GM04503 (cell line): ENCODE measurements around the gene SRGAP1.
"Not testable (repeated sequence)": the region's sequence is repeated elsewhere in the genome, so short reads cannot be mapped to it uniquely, and the experiment has no call there.

Experiments
- DNase-seq: peaks from one replicate; pipeline ENCODE4 v3.0.0-alpha.2; 2012; ENCODE audit warnings: low read depth

The SRGAP1 gene

DNA sequence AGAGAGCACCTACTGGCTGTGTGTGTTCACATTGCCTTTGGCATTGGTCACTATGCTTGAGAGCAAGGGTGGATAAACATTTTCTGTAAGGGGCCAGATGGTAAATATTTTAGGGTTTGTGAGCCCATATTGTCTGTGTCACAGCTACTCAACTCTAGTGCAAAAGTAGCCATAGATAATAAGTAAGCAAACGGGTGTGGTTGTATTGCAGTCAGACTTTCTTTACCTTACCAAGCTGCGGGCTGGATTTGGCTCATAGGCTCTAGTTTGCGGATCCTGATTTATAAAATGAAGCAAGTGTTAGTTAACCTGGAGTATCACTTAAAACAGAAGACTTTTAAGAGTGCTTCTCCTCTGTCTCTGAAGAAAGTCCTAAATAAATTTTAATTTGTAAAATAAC lies 208.6 kb downstream of the SRGAP1 start:
- DNase-seq = no peak

DNA sequence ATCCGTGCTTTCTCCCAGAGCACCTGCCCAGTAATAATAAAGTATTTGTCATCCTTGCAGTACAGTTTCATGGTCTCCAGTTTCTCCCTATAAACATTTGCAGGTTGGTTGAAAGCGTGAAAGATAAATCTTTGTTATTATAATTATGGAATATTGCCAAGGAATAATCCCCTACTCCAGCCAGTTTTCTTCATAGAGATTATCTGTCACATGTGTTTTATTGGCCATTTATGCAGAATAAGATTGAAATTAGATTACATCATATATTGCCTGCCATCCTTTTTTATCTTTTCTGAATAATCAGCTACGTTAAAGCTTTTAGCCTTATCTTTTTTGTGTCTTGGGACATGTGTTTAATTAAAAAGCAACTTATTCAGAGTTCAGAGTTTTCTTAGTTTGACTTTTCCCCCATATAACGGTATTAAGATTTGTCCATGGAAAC lies 209.6 kb downstream of the SRGAP1 start:
- DNase-seq = no peak

DNA sequence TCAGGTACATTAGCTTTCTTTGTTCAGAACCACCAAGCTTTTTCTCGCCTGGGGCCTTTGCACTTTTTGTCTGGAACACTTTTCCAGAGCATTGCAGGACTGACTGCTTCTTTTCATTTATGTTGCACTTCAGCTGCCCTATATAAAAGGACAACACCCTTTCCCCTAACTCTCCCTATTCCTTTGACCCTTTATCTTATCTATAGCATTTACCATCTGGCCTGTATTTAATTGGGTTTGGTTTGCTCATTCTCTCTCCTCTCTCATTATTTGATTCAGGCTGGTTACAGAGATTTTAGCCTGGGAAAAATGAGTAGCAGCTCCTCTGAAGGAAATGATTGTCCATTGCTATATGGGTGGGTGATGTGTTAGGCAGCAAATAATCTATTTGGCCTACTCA lies 212.2 kb downstream of the SRGAP1 start:
- DNase-seq = no peak

DNA sequence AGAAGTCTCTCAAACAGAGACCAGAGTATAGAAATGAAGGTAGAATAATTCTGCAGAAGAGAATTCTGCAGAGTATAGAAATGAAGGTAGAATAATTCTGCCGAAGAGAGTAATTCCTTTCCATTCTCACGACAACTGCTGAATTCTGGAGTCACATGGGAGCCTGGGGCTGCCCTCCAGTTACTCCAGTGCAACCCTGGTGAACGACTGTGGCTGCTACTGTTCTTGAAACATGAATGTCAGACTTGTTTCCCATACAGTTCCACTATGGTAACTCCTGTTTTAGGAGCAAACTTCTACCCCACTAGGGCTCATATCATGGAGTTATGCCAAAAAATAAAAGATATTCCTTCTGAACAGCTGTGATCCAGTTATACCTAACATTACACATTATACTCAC lies 213.2 kb downstream of the SRGAP1 start:
- no peak for DNase-seq

DNA sequence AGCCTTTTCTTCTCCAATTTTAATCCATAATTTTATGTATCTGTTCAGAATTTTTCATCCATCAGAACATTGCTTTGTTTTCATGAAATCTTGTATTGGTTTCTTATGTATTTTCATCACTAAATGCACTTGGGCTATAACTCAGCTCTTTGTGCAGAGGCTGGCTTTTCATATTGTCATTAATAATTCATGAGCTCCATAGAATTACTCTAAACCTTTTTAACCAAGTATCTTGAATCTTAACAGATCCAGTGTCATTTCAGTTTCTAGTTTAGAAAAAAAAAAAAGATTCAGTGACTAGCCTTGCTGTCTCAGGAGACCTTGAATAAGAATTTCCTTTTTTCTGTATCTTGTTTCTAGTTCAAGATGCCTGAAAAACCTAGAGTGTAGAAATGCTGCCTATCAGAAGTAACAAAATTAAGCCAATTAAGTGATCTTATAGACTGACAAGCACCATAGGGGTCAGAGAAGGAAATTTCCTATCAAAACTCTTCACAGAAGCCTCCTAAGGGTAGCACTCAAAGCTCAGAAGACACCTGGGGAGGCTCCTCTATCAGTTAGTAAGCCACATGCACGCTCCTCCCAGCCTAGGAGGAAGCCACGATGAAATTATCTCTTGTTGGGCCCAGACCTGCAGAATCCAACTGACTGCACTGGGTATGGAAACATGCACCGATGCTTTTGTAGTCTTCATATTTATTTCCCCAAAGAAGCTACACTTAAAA lies 214.2 kb downstream of the SRGAP1 start:
- no peak for DNase-seq

DNA sequence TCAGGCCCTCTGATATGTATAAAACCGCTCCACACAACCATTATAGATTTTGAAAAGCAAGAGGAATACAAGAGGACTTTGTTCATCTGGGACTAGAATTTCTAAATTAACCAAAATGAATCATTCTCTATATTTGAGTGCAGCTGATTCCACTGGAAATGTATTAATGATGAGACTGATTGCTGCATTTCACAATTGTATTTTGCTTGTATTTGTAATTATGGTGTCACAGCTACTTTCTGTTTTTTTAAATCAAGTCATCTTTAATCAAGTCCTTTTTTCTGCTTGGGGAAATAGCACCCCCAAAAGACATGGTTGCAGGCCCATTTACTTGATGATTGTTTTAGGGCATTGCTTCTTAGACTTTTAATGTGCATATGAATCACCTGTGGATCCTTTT lies 215.2 kb downstream of the SRGAP1 start:
- DNase-seq = no peak

DNA sequence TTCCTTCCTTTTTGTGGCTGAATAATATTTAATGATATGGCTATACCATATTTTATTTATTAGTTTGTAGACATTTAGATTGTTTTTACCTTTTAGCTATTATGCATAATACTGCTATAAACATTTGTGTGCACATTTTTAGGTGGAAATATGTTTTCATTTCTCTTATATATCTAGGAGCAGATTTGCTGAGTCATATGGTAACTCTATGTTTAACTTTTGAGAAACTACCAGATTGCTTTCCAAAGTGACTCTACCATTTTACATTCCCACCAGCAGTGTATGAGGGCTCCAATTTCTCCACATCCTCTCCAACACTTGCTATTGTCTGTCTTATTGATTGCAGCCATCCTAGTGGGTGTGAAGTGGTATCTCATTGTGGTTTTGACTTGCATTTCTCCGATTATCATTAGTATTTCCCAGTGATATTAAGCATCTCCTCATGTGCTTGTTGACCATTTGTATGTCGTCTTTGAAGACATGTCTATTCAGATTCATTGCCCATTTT lies 217.4 kb downstream of the SRGAP1 start:
- DNase-seq = no peak

DNA sequence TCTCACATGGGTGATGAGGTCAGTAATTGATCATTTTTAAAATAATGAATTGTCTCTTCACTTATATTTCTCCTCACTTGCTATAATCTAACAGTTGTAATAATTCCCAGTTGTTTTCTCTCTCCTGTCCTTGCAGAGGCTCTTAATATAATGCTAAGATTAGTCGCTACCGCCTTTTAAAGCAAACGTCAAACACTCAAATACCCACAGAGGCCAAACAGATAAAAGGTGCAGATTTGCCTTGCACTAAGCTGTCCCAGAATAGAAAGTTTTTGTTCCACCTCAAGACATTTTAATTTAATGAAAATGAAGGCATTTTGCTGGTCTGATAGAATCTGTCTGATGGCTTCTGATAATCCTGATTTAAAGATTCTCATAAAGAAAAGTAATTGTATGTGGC lies 218.6 kb downstream of the SRGAP1 start:
- DNase-seq = no peak

DNA sequence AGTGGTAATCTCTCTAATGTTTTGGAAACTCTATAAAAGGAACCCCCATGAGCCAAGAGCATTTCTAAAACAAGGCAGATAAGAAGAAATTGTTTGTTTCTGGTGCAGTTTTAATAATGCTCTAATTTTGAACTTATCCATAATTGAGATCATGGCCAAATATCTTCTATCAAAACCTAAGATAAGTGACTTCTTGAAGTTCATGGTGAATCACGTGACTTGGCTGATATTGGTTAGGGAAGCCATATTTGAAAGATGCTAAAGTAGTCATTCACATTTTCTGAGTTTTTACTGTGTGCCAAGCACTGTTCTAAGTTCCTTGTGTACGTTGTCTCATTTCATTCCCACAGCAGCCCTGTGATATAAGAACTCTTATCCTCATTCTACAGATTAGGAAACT lies 219.7 kb downstream of the SRGAP1 start:
- DNase-seq = no peak

DNA sequence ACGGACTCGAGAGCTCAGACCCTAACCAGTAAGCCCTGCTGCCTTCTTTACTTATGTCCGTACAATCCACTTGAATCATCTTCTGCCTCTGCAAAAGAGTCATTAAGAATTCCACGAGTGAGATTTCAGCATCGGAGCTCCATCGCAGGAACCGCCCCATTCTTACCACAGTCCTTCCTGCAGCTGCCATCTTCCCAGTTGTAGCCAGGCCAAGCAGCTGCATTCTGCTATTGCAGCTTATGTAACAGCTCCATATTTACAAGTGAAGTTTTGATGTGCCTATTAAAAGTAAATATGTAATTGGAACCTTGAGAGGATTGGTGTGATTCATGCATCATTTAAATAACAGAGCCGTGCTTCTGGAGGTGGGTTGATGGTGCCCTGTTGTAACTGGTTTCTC lies 220.2 kb downstream of the SRGAP1 start:
- no peak for DNase-seq

DNA sequence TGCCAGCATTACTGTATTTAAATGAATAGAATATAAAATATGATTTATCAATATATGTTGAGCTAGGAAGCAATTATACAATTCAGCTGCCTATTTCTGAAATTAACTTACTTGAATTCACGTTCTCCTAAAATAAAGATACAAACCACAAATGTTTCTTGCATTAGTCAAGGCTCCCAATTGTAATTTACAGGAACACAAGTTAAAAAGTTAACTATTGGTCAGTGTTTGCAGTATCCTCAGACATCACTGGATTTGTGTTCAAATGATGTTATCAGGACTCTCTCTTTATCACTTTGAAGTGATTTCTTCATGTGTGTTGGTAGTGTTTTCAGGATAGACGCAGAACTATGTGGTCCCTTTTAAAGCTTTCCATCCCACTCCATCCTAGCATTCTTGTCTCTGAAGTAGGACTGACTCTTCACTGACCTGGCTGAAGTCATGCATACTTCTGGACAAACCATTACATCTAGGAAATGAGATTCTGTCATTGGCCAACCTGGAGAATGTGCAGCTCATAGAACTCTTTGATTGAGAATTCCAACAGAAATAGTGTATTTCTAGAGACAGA lies 221.5 kb downstream of the SRGAP1 start:
- no peak for DNase-seq

DNA sequence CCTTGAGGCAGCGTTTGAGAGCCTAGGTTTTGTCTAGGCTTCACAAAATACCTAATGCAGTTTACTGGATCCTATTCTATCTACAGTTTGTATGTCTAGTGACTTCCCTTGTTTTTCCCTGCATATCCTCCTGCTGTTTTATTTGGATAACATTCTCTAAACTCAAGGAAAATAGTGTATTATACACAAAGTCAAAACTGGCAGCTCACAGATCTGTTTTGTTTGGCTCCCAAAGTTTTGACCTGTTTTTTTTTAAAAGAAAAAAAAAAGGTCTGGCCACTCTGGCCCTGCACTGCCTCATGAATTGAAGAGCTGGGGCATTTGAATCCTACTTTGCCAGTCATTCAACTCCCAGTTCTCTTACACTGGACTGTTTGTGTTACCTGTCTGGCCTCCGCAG lies 222.3 kb downstream of the SRGAP1 start:
- DNase-seq = no peak

DNA sequence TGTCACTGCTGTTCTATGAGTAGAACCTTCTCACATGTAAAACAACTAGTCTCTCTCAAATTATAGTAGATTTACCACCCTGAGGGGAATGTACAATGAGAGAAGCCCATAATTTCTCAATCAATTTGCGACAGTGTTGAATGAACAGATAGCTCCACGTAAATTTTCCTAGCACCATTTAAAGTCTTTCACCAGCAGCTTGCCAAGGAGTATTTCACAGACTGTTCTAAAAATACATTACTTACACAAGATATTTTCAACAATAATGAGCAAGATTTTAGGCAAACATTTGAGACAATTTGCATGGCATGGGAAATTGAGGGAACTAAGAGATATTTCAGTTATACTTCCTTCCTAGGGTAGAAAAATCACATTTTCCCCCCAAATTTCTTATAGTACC lies 226.0 kb downstream of the SRGAP1 start:
- no peak for DNase-seq

DNA sequence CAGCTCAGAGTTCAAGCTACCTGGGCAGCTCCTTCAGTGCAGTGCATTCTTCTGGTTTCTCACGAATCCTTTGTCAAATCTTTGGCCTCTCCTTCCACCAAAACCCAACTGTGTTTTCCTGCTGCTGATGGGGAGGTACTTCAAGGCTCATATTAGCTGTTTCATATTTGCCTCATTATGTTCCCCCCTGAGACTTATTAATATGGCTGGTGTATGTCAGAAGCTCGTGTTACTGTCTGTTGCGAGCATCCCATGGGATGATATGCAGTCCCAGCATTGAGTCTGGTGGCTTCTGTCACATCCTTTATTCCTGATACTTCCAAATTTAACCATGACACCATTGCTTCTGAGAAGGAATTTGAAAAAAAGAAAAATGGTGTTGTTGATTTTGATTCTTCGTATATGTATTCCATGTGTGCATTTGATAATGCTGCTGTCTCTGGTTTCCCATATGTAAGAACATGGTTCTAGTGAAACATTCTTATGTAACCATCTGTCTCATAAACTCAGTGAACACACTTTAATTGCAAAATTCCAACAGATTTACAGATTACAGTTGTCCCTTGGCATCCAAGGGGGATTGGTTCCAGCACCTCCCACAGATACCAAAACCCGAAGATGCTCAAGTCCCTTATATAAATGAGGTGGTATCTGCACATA lies 228.5 kb downstream of the SRGAP1 start:
- no peak for DNase-seq

DNA sequence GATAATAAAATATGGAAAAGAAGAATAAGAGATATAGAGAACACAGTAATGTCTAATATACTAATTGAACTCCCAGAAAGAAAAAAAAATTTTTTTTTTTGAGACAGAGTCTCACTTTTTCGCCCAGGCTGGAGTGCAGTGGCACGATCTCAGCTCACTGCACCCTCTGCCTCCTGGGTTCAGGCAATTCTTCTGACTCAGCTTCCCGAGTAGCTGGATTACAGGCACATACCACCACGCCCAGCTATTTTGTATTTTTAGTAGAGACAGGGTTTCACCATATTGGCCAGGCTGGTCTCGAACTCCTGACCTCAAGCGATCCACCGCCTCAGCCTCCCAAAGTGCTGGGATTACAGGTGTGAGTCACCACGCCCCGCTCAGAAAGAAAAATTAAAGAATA lies 232.1 kb downstream of the SRGAP1 start:
- DNase-seq = not testable (repeated sequence)

DNA sequence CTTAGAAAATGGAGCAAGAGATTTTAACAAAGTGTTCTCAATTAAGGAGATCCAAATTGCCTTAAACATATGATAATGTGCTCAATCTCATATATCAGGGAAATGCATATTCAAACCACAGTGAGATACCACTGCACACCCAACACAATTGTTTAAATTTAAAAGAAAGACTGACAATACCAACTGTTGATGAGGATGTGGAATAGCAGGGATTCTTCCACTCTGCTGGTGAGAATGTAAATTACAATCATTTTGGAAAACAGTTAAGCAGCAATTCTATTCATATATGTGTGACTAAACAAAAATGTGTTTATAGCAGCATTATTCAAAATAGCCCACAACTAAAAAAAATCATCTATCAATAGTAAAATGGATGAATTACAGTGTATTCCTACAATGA lies 233.4 kb downstream of the SRGAP1 start:
- DNase-seq = no peak

DNA sequence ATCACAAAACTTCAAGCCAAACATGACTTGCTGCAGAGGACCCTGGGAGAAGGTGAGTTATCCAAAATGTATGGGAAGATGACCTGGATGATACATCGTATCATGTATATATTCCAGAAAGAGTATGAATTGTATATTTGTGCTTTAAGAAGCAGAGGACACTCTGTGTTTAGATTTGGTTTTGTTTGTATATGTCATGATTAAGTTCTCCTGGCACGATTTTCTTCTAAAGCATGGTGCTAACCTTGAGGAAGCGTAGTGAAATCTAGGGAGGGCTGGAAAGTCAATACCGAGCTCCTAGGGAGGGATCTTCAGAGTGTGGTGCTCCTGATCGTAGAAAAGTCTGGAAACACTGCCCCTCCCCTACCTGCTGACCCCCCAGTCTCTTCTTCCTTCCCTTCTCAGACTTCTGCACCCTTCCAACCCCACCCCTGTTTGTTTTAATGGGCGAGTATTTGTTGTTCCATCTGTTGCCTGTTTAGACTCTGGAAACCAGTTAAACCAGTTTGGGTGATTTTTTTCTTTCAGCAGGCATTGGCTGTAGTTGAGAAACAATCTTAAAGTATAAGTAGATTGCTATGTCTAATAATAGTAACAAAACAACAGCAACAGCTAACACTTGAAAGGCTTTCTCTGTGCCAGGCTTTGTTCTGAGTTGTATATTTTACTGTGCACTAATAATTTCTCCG lies 236.0 kb downstream of the SRGAP1 start:
- no peak for DNase-seq

DNA sequence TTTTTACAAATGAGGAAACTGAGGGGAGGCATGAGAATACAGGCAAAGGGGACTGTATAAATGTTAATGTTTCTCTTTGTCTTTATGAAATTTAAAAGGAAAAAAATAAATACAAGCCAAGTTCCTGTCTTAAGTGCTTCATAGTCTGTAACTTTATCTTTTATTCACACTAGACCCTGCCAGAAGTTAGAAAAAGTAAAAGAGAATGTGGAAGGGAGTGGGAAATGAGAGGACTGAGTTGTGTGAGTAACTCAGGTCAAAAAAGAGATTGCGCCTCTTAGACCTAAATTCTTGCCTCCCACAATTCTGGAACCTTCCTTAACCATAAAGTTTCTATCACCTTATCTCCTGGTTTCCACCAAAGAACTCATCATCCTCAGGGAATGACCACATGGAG lies 236.5 kb downstream of the SRGAP1 start:
- no peak for DNase-seq

DNA sequence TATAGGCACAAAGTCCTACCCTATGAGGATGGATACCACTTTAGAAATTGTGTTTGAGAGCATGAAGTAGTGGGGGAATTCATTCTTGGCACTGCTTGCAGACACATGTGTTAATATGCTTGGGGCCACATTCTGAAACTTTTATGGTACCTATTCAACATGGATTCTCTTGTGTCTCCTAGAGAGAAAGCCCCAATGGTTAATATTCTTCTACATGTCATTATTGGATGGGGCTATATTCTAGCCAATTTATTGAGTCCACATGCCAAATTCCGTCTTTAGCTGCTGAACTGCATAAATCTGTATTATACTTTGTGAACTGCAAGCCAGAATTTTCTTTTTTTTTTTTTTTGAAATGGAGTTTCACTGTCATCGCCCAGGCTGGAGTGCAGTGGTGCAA lies 237.6 kb downstream of the SRGAP1 start:
- no peak for DNase-seq

DNA sequence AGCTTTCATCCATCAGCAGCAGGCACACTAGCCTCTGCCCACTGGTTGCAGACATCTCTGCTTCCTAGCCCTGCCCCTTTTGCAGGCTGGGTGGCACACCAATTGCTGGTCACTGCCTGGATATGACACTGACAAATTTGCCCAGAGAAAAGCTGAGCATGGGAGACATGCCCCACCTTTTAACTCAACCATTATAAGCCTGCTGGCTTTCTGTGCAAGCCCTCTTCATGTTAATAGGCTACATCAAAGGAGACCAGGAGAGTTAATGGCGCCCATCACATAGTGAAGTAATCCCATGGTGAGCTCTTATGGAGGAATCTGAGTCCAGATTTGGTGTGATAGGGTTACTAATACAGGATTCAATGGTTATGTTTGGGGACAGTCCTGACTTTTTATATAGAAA lies 238.4 kb downstream of the SRGAP1 start:
- no peak for DNase-seq

DNA sequence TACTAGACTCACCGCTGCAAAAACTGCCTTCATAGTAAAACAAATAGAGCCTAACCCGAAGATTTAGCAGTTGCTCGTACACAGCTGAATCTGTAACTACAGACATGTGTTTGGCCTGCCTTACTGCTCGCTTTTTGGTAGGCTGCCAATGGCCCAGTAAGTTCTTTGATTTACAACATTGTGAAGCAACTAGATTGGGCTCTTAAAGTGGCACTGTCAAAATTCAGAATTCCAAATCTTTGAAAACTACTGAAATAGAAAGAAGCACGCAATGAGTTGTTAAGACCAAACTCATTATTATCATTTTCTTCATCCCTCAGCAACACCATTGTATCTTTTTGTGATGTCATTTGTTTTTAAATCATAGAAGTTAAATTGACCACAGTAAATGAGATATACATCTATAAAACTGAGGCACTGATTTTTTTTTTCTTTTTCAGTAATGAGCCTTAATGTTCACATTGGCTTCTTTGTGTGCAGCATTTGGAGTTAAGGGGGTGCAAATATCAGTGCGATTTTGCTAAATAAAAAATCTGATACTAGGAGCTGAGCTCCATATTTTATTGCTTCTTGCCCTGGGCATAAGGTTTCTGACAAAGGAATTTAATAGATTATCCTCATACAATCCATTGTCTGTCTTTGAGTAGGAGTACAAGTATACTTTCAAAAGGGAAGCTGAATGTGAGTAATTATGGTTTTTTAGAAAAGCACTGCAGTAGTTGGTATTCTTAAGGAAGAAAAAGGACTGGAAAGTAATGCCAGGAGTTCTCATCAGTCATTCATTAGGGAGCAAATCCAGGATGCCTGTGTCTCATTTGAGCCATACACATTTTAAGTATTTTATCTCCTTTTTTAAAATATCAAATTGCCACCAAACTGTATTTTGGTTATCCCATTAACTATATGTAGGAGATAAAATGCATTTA lies 239.0 kb downstream of the SRGAP1 start:
- DNase-seq = peak; percentile 79

DNA sequence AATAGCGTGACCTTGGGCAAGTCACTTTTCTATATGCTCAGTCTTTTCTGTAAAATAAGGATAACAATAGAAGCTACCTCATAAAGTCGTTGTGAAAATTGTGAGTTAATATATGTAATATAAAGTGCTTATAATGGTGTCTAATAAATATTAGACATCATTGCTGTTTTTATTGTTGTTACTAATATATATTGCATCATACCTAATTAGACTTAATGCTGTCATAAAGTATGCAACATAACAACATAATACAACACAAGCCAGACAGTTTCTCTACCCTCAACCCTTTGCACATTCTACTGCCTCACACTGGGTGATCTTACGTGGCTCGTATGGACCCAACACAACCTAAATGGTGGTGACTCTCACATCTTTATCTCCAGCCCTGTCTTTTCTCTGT lies 240.7 kb downstream of the SRGAP1 start:
- no peak for DNase-seq
